COLO668 (cell line): ENCODE data around the gene SOBP.

ENCODE experiments used
- DNase-seq: peaks from one replicate; lab custom pipeline; 2025; ENCODE audit not compliant: unreplicated experiment; lab: John Stamatoyannopoulos, UW

Gene SOBP

GRCh38 chr6:107655864-107656263 is 165.9 kb downstream of the SOBP start:
- DNase-seq: no peak

GRCh38 chr6:107656401-107656800 is 166.5 kb downstream of the SOBP start:
- no peak for DNase-seq

- no peak for DNase-seq
Measured at GRCh38 chr6:107656883-107657282, 167.0 kb downstream of the SOBP start.

GRCh38 chr6:107657373-107657754 is 167.4 kb downstream of the SOBP start:
- no peak for DNase-seq

GRCh38 chr6:107657755-107658461 is 168.0 kb downstream of the SOBP start:
- peak; percentile 73 for DNase-seq

- peak; percentile 43 for DNase-seq
Measured at GRCh38 chr6:107658920-107659865, 169.3 kb downstream of the SOBP start.

- no peak for DNase-seq
Measured at GRCh38 chr6:107660839-107661238, 170.9 kb downstream of the SOBP start.

GRCh38 chr6:107661291-107661690 is 171.4 kb downstream of the SOBP start:
- DNase-seq: no peak

GRCh38 chr6:107662333-107662732 is 172.4 kb downstream of the SOBP start:
- no peak for DNase-seq

GRCh38 chr6:107663308-107663707 is 173.4 kb downstream of the SOBP start:
- DNase-seq: no peak

GRCh38 chr6:107665382-107665781 is 175.5 kb downstream of the SOBP start:
- DNase-seq: no peak

GRCh38 chr6:107666084-107666980 is 176.4 kb downstream of the SOBP start:
- peak; percentile 59 for DNase-seq

- DNase-seq: no peak
Measured at GRCh38 chr6:107666981-107667601, 177.2 kb downstream of the SOBP start.

- DNase-seq: peak; percentile 56
Measured at GRCh38 chr6:107667790-107668189, 177.9 kb downstream of the SOBP start.

- DNase-seq: no peak
Measured at GRCh38 chr6:107668743-107669474, 179.0 kb downstream of the SOBP start.

- DNase-seq: peak; percentile 49
Measured at GRCh38 chr6:107670792-107671199, 180.9 kb downstream of the SOBP start.

GRCh38 chr6:107673076-107673494 is 183.2 kb downstream of the SOBP start:
- no peak for DNase-seq

- DNase-seq: peak; percentile 79
Measured at GRCh38 chr6:107674995-107675738, 185.2 kb downstream of the SOBP start.

- DNase-seq: no peak
Measured at GRCh38 chr6:107676042-107676441, 186.1 kb downstream of the SOBP start.
